NCI-H2196 (cell line): ENCODE results near the gene CXCR6.

ENCODE experiments used
- DNase-seq: peaks from one replicate; lab custom pipeline; 2025; ENCODE audit not compliant: unreplicated experiment; lab: John Stamatoyannopoulos, UW

Gene CXCR6

GRCh38 chr3:45943207-45943846 is at the start of gene CXCR6:
CXCR6 (plus strand) TSS chr3:45943464; CDS start chr3:45946482, 3,018 bp downstream.
- no peak for DNase-seq

- no peak for DNase-seq
Measured at GRCh38 chr3:45894015-45894414, 49.2 kb upstream of the CXCR6 start.

- no peak for DNase-seq
Measured at GRCh38 chr3:45895686-45896468, 47.4 kb upstream of the CXCR6 start.

- no peak for DNase-seq
Measured at GRCh38 chr3:45896956-45897355, 46.3 kb upstream of the CXCR6 start.

- no peak for DNase-seq
Measured at GRCh38 chr3:45904931-45905330, 38.3 kb upstream of the CXCR6 start.

- no peak for DNase-seq
Measured at GRCh38 chr3:45905755-45906154, 37.5 kb upstream of the CXCR6 start.

- DNase-seq: no peak
Measured at GRCh38 chr3:45906681-45907407, 36.4 kb upstream of the CXCR6 start.

- no peak for DNase-seq
Measured at GRCh38 chr3:45907769-45908705, 35.2 kb upstream of the CXCR6 start.

GRCh38 chr3:45908761-45909160 is 34.5 kb upstream of the CXCR6 start:
- DNase-seq: no peak

- no peak for DNase-seq
Measured at GRCh38 chr3:45909542-45909941, 33.7 kb upstream of the CXCR6 start.

- DNase-seq: no peak
Measured at GRCh38 chr3:45910892-45911291, 32.4 kb upstream of the CXCR6 start.

- DNase-seq: no peak
Measured at GRCh38 chr3:45911511-45912226, 31.6 kb upstream of the CXCR6 start.

GRCh38 chr3:45912435-45912834 is 30.8 kb upstream of the CXCR6 start:
- DNase-seq: no peak

GRCh38 chr3:45914362-45915058 is 28.8 kb upstream of the CXCR6 start:
- DNase-seq: no peak

GRCh38 chr3:45915059-45915439 is 28.2 kb upstream of the CXCR6 start:
- DNase-seq: no peak

GRCh38 chr3:45915518-45916231 is 27.6 kb upstream of the CXCR6 start:
- no peak for DNase-seq

GRCh38 chr3:45917146-45917898 is 25.9 kb upstream of the CXCR6 start:
- DNase-seq: peak; percentile 42
